Measurements from ENCODE around the gene BDKRB1. TPM values are rescaled to one million over a fixed set of nuclear protein-coding genes. Genes with fewer than 3 reads are reported as not detected.

BDKRB1 gene
- total and polyA plus RNA-seq, 2 donors (not counting 3 experiments of a cell fraction or from before 2014, with no cell fraction given) = not detected

DNA sequence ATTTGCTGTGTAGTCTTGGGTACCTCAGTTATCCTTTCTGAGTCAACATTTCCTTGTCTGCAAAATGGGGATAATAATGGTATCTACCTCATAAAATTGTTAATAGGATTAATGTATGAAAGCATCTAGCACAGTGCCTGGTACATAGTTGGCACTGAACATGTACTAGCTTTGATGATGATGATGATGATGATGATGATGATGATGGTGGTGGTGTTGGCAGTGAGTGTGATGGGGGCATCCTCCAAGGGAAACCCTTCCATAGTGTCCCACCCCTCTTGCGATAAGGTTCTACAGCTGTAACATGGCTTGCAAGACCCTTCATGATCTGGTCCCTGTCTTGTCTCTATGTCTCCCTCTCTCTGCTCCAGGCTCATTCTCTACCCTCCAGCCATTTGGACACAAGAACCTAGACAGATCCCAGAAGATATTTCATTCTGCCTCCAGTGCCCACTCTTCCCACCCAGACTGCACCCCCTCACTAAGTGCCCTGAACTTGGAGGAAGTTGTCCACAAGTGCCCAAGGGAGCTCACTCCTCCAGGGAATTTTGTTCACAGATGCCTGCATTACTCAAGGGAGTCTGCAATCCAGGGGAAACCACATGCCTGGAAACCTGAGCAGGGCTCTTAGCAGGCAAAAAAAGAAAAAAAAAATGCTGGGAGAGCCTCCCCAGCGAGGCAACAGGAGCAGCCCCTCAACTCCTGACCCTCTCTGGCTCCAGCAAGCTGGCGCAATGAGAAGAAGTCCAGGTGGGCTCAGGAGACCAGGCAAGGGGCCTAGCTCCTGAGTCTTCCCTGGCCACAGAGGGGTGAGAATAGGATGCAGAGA lies 10.1 kb upstream of the BDKRB1 start:
- Histone ChIP-seq H3K9ac (replicated peaks; ENCODE audit: extremely low read depth, insufficient read depth, low read length) (no peak overlapping the region), H2AFZ (ENCODE audit: low read depth, low read length) (no peak overlapping the region), H3K79me2 (ENCODE audit: control insufficient read depth, insufficient read depth, low read length) (no peaks in the 10 kb centered on the region), H3K27me3 (ENCODE audit: control insufficient read depth in 2 of 2, insufficient read depth in 2 of 2, low read length in 2 of 2) (no peaks in the 10 kb centered on the region), H3K9me1 (replicated peaks; ENCODE audit: control insufficient read depth, extremely low read depth, insufficient read depth, low read length) (no peaks in the 10 kb centered on the region), H3K27ac (ENCODE audit: insufficient read depth, low read depth, low read length) (no peak overlapping the region), H4K20me1 (replicated peaks; ENCODE audit: control insufficient read depth, extremely low read depth, insufficient read depth, low read length) (no peaks in the 10 kb centered on the region), H3K4me2 (ENCODE audit: insufficient read depth, low read length) (no peak overlapping the region), H3K4me3 (replicated peaks in 1 of 3; ENCODE audit: insufficient read depth in 1 of 3, low read depth in 1 of 3, low read length in 3 of 3) (no peak overlapping the region), H3K4me1 (ENCODE audit: control insufficient read depth, extremely low read depth, insufficient read depth, low read length) (no peaks in the 10 kb centered on the region), H3K9me3 (replicated peaks; ENCODE audit: control insufficient read depth, insufficient read depth, low read length) (no peaks in the 10 kb centered on the region), H3K36me3 (ENCODE audit: control insufficient read depth in 2 of 2, extremely low read depth in 1 of 2, insufficient read depth in 2 of 2, low read length in 2 of 2) (no peaks in the 10 kb centered on the region)
- TF ChIP-seq GATA2 (IDR thresholded peaks at IDR 0.05; ENCODE audit: insufficient read depth, insufficient read length, low read depth, low read length) = no peak
- TF ChIP-seq FOS (IDR thresholded peaks at IDR 0.05; ENCODE audit: borderline replicate concordance, insufficient read depth, low read length) = no peak
- TF ChIP-seq MYC (IDR thresholded peaks at IDR 0.05; ENCODE audit: low read depth, low read length) = no peak
- no peak for TF ChIP-seq POLR2AphosphoS5 (IDR thresholded peaks at IDR 0.05; ENCODE audit: insufficient read depth, low read depth, low read length)
- no peak for TF ChIP-seq JUN (IDR thresholded peaks at IDR 0.05; ENCODE audit: borderline replicate concordance, insufficient read depth, insufficient read length, low read depth)
- TF ChIP-seq, protein P1, sequence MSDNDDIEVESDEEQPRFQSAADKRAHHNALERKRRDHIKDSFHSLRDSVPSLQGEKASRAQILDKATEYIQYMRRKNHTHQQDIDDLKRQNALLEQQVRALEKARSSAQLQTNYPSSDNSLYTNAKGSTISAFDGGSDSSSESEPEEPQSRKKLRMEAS (IDR thresholded peaks at IDR 0.05; ENCODE audit: insufficient read depth, insufficient read length) = no peak
- TF ChIP-seq POLR2A (IDR thresholded peaks at IDR 0.05; ENCODE audit: low read depth, low read length) = no peak
- TF ChIP-seq EZH2 (IDR thresholded peaks at IDR 0.05; ENCODE audit: borderline replicate concordance, low read depth, low read length, severe bottlenecking) = no peak
- TF ChIP-seq, protein P2, sequence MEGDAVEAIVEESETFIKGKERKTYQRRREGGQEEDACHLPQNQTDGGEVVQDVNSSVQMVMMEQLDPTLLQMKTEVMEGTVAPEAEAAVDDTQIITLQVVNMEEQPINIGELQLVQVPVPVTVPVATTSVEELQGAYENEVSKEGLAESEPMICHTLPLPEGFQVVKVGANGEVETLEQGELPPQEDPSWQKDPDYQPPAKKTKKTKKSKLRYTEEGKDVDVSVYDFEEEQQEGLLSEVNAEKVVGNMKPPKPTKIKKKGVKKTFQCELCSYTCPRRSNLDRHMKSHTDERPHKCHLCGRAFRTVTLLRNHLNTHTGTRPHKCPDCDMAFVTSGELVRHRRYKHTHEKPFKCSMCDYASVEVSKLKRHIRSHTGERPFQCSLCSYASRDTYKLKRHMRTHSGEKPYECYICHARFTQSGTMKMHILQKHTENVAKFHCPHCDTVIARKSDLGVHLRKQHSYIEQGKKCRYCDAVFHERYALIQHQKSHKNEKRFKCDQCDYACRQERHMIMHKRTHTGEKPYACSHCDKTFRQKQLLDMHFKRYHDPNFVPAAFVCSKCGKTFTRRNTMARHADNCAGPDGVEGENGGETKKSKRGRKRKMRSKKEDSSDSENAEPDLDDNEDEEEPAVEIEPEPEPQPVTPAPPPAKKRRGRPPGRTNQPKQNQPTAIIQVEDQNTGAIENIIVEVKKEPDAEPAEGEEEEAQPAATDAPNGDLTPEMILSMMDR (IDR thresholded peaks at IDR 0.05; ENCODE audit: extremely low read depth in 1 of 2, insufficient read depth in 1 of 2, low read depth in 1 of 2, low read length in 2 of 2) = no peak
- CTCF ChIA-PET = no interaction called here
- dilution Hi-C loops (cut with MboI; ENCODE audit: extremely low pct_ligation_motif_present, low sequenced_read_pairs) (no loop called here), intact Hi-C loops (cut with micrococcal nuclease) (no loop called here)
- POLR2A ChIA-PET = no interaction called here
- FAIRE-seq (no peak), DNase-seq (ENCODE audit: low read depth, low spot score) (no peak)
- no TSS peak for BruUV-seq (replicated peaks)
